ENCODE results near the gene PFKFB1. TPM values are rescaled to one million over a fixed set of nuclear protein-coding genes. Genes with fewer than 3 reads are reported as not detected.

PFKFB1 gene
- polyA plus RNA-seq, 1 experiment, result not detected

GRCh38 chrX:54978448-54978847 lies 15.5 kb downstream of the PFKFB1 start:
- no peak overlapping the region for H3K27ac ChIP-seq (ENCODE audit: low read depth, low read length)
- no peak for TF ChIP-seq CTCF (IDR thresholded peaks at IDR 0.05; ENCODE audit: low read depth, low read length)
- no peak for DNase-seq (ENCODE audit: low read depth, low spot score)
- H3K4me3 ChIP-seq (ENCODE audit: low read depth, low read length), result no peak overlapping the region
- ChIA-PET CTCF (no interaction called here), POLR2A (no interaction called here)
- no peaks in the 10 kb centered on the region for H3K9me3 ChIP-seq (ENCODE audit: control insufficient read depth, insufficient read depth, low read length)
- H3K27me3 ChIP-seq (ENCODE audit: control insufficient read depth, insufficient read depth, low read length), result no peaks in the 10 kb centered on the region

GRCh38 chrX:54977387-54977786 lies 16.6 kb downstream of the PFKFB1 start:
- no peak overlapping the region for H3K4me3 ChIP-seq (ENCODE audit: low read depth, low read length)
- TF ChIP-seq CTCF (IDR thresholded peaks at IDR 0.05; ENCODE audit: low read depth, low read length), result no peak
- ChIA-PET POLR2A (no interaction called here), CTCF (no interaction called here)
- no peaks in the 10 kb centered on the region for H3K27me3 ChIP-seq (ENCODE audit: control insufficient read depth, insufficient read depth, low read length)
- DNase-seq (ENCODE audit: low read depth, low spot score), result no peak
- no peaks in the 10 kb centered on the region for H3K9me3 ChIP-seq (ENCODE audit: control insufficient read depth, insufficient read depth, low read length)
- H3K27ac ChIP-seq (ENCODE audit: low read depth, low read length), result no peak overlapping the region

- ChIA-PET CTCF (no interaction called here), POLR2A (no interaction called here)
- Histone ChIP-seq H3K27ac (ENCODE audit: low read depth, low read length) (no peak overlapping the region), H3K9me3 (ENCODE audit: control insufficient read depth, insufficient read depth, low read length) (no peaks in the 10 kb centered on the region), H3K4me3 (ENCODE audit: low read depth, low read length) (no peak overlapping the region), H3K27me3 (ENCODE audit: control insufficient read depth, insufficient read depth, low read length) (no peaks in the 10 kb centered on the region)
- no peak for DNase-seq (ENCODE audit: low read depth, low spot score)
- no peak for TF ChIP-seq CTCF (IDR thresholded peaks at IDR 0.05; ENCODE audit: low read depth, low read length)
These were observed 29.1 kb downstream of the PFKFB1 start for GRCh38 chrX:54964766-54965497.

GRCh38 chrX:54961750-54962149 lies 32.2 kb downstream of the PFKFB1 start:
- ChIA-PET CTCF (no interaction called here), POLR2A (no interaction called here)
- no peak overlapping the region for H3K4me3 ChIP-seq (ENCODE audit: low read depth, low read length)

More at GRCh38 chrX:54961750-54962149, 32.2 kb downstream of the PFKFB1 start:
- DNase-seq (ENCODE audit: low read depth, low spot score), result no peak
- Histone ChIP-seq H3K9me3 (ENCODE audit: control insufficient read depth, insufficient read depth, low read length) (no peaks in the 10 kb centered on the region), H3K27ac (ENCODE audit: low read depth, low read length) (no peak overlapping the region), H3K27me3 (ENCODE audit: control insufficient read depth, insufficient read depth, low read length) (no peaks in the 10 kb centered on the region)
- no peak for TF ChIP-seq CTCF (IDR thresholded peaks at IDR 0.05; ENCODE audit: low read depth, low read length)
